Tibial nerve (tissue), 4 donors: ENCODE results near the gene FBF1. TPM values are rescaled to one million over a fixed set of nuclear protein-coding genes. Genes with fewer than 3 reads are reported as not detected.

ENCODE experiments used
- DNase-seq, 2 donors: peaks; one replicate each; pipeline ENCODE4 v3.0.0-alpha.2; 2019; ENCODE audit warnings: low spot score in 2 of 2
- H3K27ac ChIP-seq, 4 donors: fragments of 200-600 bp; sonication (generic) in 3 of 4; one replicate each; pipeline ENCODE4 v1.5.1; 2017 to 2019; ENCODE audit warnings: mild to moderate bottlenecking in 1 of 4
- H3K27me3 ChIP-seq, 2 donors: fragments of 200-600 bp; sonication (generic) in 1 of 2; one replicate each; pipeline versions ENCODE4 v1.5.1 to v1.6.0; 2017 to 2019
- H3K36me3 ChIP-seq, 3 donors: fragments of 200-600 bp; sonication (generic); one replicate each; pipeline ENCODE4 v1.5.1; 2018 to 2019
- H3K4me1 ChIP-seq, 4 donors: fragments of 200-600 bp; sonication (generic) in 3 of 4; one replicate each; pipeline ENCODE4 v1.5.1; 2017 to 2019
- H3K4me3 ChIP-seq, 4 donors: fragments of 200-600 bp; sonication (generic) in 3 of 4; one replicate each; pipeline ENCODE4 v1.5.1; 2017 to 2019; ENCODE audit warnings: mild to moderate bottlenecking in 1 of 4, moderate library complexity in 1 of 4
- H3K9me3 ChIP-seq, 4 donors: fragments of 200-600 bp; sonication (generic) in 3 of 4; one replicate each; pipeline ENCODE4 v1.5.1; 2017 to 2019
- EP300 ChIP-seq, 2 donors: sonication (generic); formaldehyde crosslinking; IDR thresholded peaks; one replicate each; pipeline ENCODE4 v1.6.1; 2017; ENCODE audit warnings: antibody characterized with exemption in 2 of 2, mild to moderate bottlenecking in 1 of 2
- POLR2A ChIP-seq, 2 donors: fragments of 450-650 bp; IDR thresholded peaks; one replicate each; pipeline ENCODE4 v1.6.1; 2017; ENCODE audit warnings: antibody characterized with exemption in 2 of 2, mild to moderate bottlenecking in 2 of 2, moderate library complexity in 2 of 2
- WGBS, 2 donors: methylation state at CpG; one replicate each; pipeline ENCODE4 v1.1.5; 2018; 5-methylcytosine and 5-hydroxymethylcytosine counted together
- total RNA-seq, 4 donors: library from RNA; depleted of rRNA; stranded (reverse); fragments of >200 nt; gene quantifications; one replicate each; pipeline ENCODE4 v1.1.0, GENCODE V29; 2016
- TF ChIP-seq, protein P1 (sequence below), 5 experiments: fragments of 200-600 bp in 3 of 5; fragments of 450-650 bp in 2 of 5; sonication (generic) in 3 of 5; IDR thresholded peaks; one replicate each; pipeline ENCODE4 v1.5.1; 2016 to 2019; ENCODE audit warnings: antibody characterized with exemption in 5 of 5, mild to moderate bottlenecking in 3 of 5, moderate library complexity in 2 of 5

FBF1 gene
- total RNA-seq, 4 donors from 2014 or later: 19.9 to 32.4 (median 25.7) TPM

DNA sequence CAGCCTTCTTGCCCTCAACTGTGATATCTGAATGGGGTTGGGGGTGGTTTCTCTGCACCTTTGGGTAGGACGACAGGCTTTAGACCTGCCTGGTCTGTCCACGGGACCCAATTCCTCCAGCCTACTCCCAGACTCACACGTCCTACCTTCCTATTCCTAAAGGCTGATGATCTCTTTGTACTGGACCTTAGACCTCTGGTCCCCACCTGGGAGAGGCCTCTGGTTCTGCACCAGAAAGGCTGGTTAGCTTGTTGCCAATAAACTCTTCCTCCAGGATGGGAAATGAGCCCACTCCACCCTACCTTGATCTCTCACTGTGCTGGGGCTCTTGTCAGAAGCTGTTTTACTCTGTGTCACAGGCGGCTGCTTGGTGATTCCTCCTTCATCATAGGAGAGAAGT is 14.4 kb downstream of the FBF1 start:
- Histone ChIP-seq H3K27me3 (no peaks in the 10 kb centered on the region), H3K4me3 (no peak overlapping the region), H3K9me3 (no peaks in the 10 kb centered on the region), H3K36me3 (peaks cover 0 to 60% (median 0%) of the 10 kb centered on the region in 3 donors), H3K27ac (no peak overlapping the region), H3K4me1 (no peaks in the 10 kb centered on the region)
- 93 to 95% methylated on average over 4 of the region's 4 CpGs for WGBS, 2 donors
- DNase-seq: no peak
- TF ChIP-seq EP300 (IDR thresholded peaks at IDR 0.05): no peak
- TF ChIP-seq, protein P1, sequence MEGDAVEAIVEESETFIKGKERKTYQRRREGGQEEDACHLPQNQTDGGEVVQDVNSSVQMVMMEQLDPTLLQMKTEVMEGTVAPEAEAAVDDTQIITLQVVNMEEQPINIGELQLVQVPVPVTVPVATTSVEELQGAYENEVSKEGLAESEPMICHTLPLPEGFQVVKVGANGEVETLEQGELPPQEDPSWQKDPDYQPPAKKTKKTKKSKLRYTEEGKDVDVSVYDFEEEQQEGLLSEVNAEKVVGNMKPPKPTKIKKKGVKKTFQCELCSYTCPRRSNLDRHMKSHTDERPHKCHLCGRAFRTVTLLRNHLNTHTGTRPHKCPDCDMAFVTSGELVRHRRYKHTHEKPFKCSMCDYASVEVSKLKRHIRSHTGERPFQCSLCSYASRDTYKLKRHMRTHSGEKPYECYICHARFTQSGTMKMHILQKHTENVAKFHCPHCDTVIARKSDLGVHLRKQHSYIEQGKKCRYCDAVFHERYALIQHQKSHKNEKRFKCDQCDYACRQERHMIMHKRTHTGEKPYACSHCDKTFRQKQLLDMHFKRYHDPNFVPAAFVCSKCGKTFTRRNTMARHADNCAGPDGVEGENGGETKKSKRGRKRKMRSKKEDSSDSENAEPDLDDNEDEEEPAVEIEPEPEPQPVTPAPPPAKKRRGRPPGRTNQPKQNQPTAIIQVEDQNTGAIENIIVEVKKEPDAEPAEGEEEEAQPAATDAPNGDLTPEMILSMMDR (IDR thresholded peaks at IDR 0.05): no peak
- TF ChIP-seq POLR2A (IDR thresholded peaks at IDR 0.05): no peak

DNA sequence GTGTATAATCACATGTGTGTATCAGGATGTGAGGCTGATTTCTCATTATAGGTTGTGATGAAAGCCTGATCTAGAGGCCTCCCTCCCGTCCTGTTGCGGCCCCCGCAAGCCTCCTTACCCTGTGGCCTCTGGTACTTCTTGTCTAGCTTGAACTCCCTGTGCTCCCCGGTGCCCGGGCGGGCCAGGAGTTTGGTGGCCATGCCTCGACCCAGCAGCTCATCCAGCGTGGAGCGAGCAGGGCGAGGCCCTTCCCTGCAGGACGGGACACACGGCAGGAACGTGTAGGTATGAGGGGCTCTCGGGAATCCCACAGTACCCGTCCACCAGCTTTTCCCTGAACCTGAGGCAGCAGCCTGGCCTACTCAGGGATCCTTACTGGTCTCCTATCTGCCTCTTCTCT is 14.9 kb downstream of the FBF1 start:
- Histone ChIP-seq H3K36me3 (peaks cover 0 to 66% (median 0%) of the 10 kb centered on the region in 3 donors), H3K4me3 (no peak overlapping the region), H3K27ac (no peak overlapping the region), H3K4me1 (no peaks in the 10 kb centered on the region), H3K9me3 (no peaks in the 10 kb centered on the region), H3K27me3 (no peaks in the 10 kb centered on the region)
- DNase-seq: no peak
- TF ChIP-seq, protein P1 (IDR thresholded peaks at IDR 0.05): no peak
- TF ChIP-seq EP300 (IDR thresholded peaks at IDR 0.05) (no peak), POLR2A (IDR thresholded peaks at IDR 0.05) (no peak)
- 95 to 96% methylated on average over 12 to 15 of the region's 15 CpGs for WGBS, 2 donors

DNA sequence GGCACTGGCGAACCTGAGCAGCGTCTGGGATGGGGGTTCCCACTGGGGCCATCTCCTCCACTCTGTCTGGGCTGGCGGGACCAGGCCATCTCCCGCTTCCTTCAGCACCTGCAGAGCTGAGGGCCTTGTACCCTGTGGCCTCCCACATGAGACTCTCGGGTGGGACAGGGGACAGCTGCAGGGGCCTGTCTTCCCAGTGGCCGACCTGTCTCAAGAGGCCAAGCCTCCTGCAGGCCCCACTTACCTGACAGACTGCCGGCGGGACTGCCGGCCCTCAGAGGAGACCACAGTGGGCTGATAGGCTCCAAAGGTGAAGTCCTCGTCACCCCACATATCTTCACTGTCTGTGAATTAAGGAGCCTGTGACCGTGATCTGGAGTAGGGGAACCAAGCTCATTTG is 15.7 kb downstream of the FBF1 start:
- DNase-seq: no peak
- no peak overlapping the region for H3K4me3 ChIP-seq
- H3K4me1 ChIP-seq: no peaks in the 10 kb centered on the region
- WGBS, 2 donors: 89 to 91% methylated on average over 11 of the region's 11 CpGs
- H3K36me3 ChIP-seq: peaks cover 0 to 74% (median 0%) of the 10 kb centered on the region in 3 donors
- H3K9me3 ChIP-seq: no peaks in the 10 kb centered on the region
- TF ChIP-seq EP300 (IDR thresholded peaks at IDR 0.05) (no peak), POLR2A (IDR thresholded peaks at IDR 0.05) (no peak)
- TF ChIP-seq, protein P1 (IDR thresholded peaks at IDR 0.05): no peak
- no peak overlapping the region for H3K27ac ChIP-seq
- no peaks in the 10 kb centered on the region for H3K27me3 ChIP-seq

DNA sequence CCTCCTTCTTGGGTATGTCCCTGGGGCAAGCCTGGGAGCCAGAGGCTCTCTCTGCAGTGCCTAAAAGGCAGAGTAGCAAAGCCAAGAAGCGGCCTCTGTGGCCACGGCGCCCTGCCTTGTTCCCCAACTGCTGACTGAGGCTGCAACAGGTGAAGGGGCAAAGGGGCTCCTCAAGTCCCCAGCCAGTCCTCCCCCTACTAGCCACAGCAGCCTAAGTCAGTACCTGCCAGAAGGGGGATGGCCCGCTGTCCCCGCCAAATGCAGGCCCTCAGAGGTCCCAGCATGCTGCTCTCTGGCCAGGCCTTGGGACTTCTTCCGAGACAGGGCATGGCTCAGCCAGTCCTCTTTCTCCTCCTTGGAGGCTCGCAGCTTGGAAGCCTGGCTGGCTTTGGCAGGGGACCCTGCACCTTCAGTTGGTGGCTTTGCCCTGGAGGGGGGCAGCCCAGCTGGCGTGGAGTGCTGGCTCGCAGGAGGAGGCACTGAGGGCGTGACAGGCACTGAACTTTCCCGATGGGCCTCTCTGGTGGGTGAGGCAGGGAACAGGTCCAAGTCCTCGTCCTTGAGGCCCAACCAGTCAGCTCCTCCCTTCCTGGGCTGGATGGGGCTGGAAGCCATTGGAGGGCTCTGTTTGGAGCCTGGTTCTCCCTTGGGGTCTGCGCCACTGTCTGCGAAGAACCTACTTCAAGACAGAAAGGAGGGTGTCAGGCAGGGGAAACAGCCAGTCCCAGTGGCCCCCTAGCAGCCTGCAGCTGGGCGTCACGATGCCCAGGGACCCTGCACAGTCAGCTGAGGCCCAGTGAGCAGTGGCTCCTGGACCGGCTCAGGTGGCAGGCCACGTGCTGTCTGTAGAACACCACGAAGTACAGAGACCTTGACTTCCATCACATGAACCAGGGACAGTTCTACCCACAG is 17.6 kb downstream of the FBF1 start:
- Histone ChIP-seq H3K27me3 (no peaks in the 10 kb centered on the region), H3K27ac (no peak overlapping the region), H3K4me3 (no peak overlapping the region), H3K4me1 (no peaks in the 10 kb centered on the region), H3K36me3 (peaks cover 0 to 93% (median 0%) of the 10 kb centered on the region in 3 donors), H3K9me3 (no peaks in the 10 kb centered on the region)
- DNase-seq: no peak
- TF ChIP-seq POLR2A (IDR thresholded peaks at IDR 0.05) (no peak), EP300 (IDR thresholded peaks at IDR 0.05) (no peak)
- TF ChIP-seq, protein P1 (IDR thresholded peaks at IDR 0.05): no peak
- WGBS, 2 donors: 87 to 92% methylated on average over 11 to 18 of the region's 19 CpGs
